ENCODE measurements around the gene IL15RA.

DNA sequence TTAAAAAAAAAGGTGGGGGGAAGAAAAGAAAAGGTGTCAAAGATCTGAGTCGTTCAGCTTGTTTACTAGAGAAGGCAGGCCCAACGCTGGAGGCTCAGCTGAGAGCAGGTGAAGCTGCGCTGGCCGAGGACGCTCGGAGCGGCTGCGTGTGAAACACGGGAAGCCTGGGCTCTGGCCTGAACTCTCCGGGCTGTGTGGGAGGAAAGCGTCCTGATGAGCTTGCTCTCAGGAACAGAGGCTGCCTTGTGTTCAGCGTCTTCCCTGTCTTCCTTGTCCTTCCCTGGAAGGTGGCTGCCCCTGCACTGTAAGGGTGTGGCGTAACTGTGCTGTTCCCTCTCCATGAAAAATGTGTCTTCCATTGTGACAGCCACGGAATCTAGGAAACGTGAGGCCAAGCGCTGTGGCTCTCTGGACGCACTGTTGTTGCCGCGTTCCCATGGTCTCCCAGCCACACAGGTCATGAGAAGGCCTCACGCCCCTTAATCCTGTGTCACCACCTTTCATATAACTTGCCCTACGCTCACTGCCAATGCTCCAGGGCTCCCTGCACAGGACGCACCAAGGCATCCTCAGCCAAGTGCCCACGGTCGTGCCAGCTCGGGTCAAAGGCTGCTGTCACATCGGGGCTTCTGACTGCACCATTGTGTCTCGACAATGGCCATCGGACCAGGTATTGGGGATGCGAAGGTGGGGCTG lies 15.8 kb downstream of the IL15RA start:
- TF ChIP-seq, protein P1, sequence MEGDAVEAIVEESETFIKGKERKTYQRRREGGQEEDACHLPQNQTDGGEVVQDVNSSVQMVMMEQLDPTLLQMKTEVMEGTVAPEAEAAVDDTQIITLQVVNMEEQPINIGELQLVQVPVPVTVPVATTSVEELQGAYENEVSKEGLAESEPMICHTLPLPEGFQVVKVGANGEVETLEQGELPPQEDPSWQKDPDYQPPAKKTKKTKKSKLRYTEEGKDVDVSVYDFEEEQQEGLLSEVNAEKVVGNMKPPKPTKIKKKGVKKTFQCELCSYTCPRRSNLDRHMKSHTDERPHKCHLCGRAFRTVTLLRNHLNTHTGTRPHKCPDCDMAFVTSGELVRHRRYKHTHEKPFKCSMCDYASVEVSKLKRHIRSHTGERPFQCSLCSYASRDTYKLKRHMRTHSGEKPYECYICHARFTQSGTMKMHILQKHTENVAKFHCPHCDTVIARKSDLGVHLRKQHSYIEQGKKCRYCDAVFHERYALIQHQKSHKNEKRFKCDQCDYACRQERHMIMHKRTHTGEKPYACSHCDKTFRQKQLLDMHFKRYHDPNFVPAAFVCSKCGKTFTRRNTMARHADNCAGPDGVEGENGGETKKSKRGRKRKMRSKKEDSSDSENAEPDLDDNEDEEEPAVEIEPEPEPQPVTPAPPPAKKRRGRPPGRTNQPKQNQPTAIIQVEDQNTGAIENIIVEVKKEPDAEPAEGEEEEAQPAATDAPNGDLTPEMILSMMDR (IDR thresholded peaks at IDR 0.05), result no peak
- TF ChIP-seq EZH2 (IDR thresholded peaks at IDR 0.05; ENCODE audit: borderline replicate concordance, insufficient read depth, low read depth, low read length, poor library complexity, severe bottlenecking), result no peak

All from B cell (primary cell).